Naive thymus-derived CD8-positive, alpha-beta T cell (primary cell): ENCODE measurements around the gene PSMD12. TPM values are rescaled to one million over a fixed set of nuclear protein-coding genes. Genes with fewer than 3 reads are reported as not detected.
"Not testable (repeated sequence)": the region's sequence is repeated elsewhere in the genome, so short reads cannot be mapped to it uniquely, and the experiment has no call there.

ENCODE experiments used
- ATAC-seq, 2 donors: fragments of 150-1000 bp; cut with Tn5 transposase in 1 of 2; sonication (Bioruptor Pico), chemical (Tn5 transposase) in 1 of 2; 1 replicate in 1 of 2; 2 replicates in 1 of 2; pipeline ENCODE4 v1.10.0; 2021; ENCODE audit warnings: mild to moderate bottlenecking in 2 of 2, moderate library complexity in 2 of 2
- POLR2A ChIA-PET: fragments of 350-600 bp; sonication (Branson Sonifier 250); formaldehyde crosslinking; loops from one replicate; lab custom pipeline; 2021; ENCODE audit warnings: antibody characterized with exemption; lab: Charles Lee
- DNase-seq, 10 donors: peaks; one replicate each; pipeline versions ENCODE4 v3.0.0 to v3.0.0-alpha.2; 2020 to 2022
- H3K27ac Mint-ChIP-seq, 10 donors: one replicate each; pipeline ENCODE4 v1.8.0; 2020 to 2022; ENCODE audit warnings: mild to moderate bottlenecking in 10 of 10, mixed read lengths in 10 of 10, moderate library complexity in 4 of 10, inconsistent platforms in 1 of 10
- H3K27me3 Mint-ChIP-seq, 5 donors: one replicate each; pipeline ENCODE4 v1.8.0; 2021 to 2022; ENCODE audit warnings: mixed read lengths in 5 of 5
- H3K36me3 Mint-ChIP-seq, 3 donors: one replicate each; pipeline ENCODE4 v1.8.0; 2020 to 2022; ENCODE audit warnings: mixed read lengths in 3 of 3, mild to moderate bottlenecking in 2 of 3, inconsistent platforms in 1 of 3
- H3K4me1 Mint-ChIP-seq, 4 donors: one replicate each; pipeline ENCODE4 v1.8.0; 2021 to 2022; ENCODE audit warnings: mixed read lengths in 4 of 4
- H3K4me3 Mint-ChIP-seq, 10 donors: one replicate each; pipeline ENCODE4 v1.8.0; 2020 to 2022; ENCODE audit warnings: mild to moderate bottlenecking in 10 of 10, mixed read lengths in 10 of 10, moderate library complexity in 6 of 10, inconsistent platforms in 1 of 10
- H3K9me3 Mint-ChIP-seq, 9 donors: one replicate each; pipeline ENCODE4 v1.8.0; 2020 to 2022; ENCODE audit warnings: mixed read lengths in 9 of 9, mild to moderate bottlenecking in 3 of 9, inconsistent platforms in 1 of 9, moderate library complexity in 1 of 9
- polyA plus RNA-seq, 3 donors: library from polyadenylated mRNA; unstranded; fragments of 300-500 nt; fragmentation: Illumina TruSeq; gene quantifications; one replicate each; pipeline ENCODE4 v1.2.3, GENCODE V29; 2021
- total RNA-seq, 8 experiments: library from RNA in 2 of 8; stranded (reverse) in 2 of 8; gene quantifications; one replicate each; pipeline ENCODE4 v1.2.3 and lab custom pipeline; 2021 to 2026

Gene PSMD12
- total RNA-seq, result 10 to 100 TPM; 44.6 to 45.4 TPM
- polyA plus RNA-seq, result 10 to 100 TPM; 32.0 to 33.0 (median 32.5) TPM
- 27.1 to 97.8 (median 44.5) reads per million in 6 experiments for total RNA-seq (lab: John Stamatoyannopoulos, UW)

GRCh38 chr17:67366193-67367157 lies at the start of gene PSMD12:
TSS of gene PSMD12 (minus strand) at chr17:67366577. CDS start at chr17:67366519, 58 bp downstream.
- no peaks in the 10 kb centered on the region for H3K27me3 Mint-ChIP-seq
- POLR2A ChIA-PET, result interaction anchor here (1.0 to 7.8 kb wide), 5 partner anchors 11 to 1146 kb away, joined by 3 to 53 read pairs (median 4); partner anchors contain the start of genes NOL11, PITPNC1 and PRKAR1A
- DNase-seq (peak; percentile 86 to 94 (median 93)), ATAC-seq (peak; percentile 92 to 98)
- peak within 1 kb of the TSS; percentile 87 to 100 (median 96) for H3K4me3 Mint-ChIP-seq
- H3K9me3 Mint-ChIP-seq, result no peaks in the 10 kb centered on the region
- peaks cover 0 to 33% (median 3%) of the 10 kb centered on the region in 3 donors for H3K36me3 Mint-ChIP-seq
- peak within 1 kb of the TSS; percentile 84 to 100 (median 98) for H3K27ac Mint-ChIP-seq
- H3K4me1 Mint-ChIP-seq, result peaks cover 24 to 51% (median 48%) of the 10 kb centered on the region in 4 donors

GRCh38 chr17:67415291-67415690 lies 48.9 kb upstream of the PSMD12 start:
- DNase-seq (no peak), ATAC-seq (no peak)
- H3K36me3 Mint-ChIP-seq, result peaks cover 4 to 18% (median 5%) of the 10 kb centered on the region in 3 donors
- H3K27ac Mint-ChIP-seq, result peak overlapping the region; percentile 4 to 94 (median 62)
- H3K4me3 Mint-ChIP-seq, result peak overlapping the region in 1 of 10 donors; percentile 37
- no peaks in the 10 kb centered on the region for H3K27me3 Mint-ChIP-seq
- H3K4me1 Mint-ChIP-seq, result peaks cover 29 to 95% (median 80%) of the 10 kb centered on the region in 4 donors
- H3K9me3 Mint-ChIP-seq, result peaks cover 0 to 1% (median 0%) of the 10 kb centered on the region in 9 donors
- POLR2A ChIA-PET, result interaction anchor here (0.8 kb wide), 1 partner anchor 15 kb away, joined by 3 read pairs; no protein-coding TSS in a partner anchor

GRCh38 chr17:67414559-67414958 lies 48.2 kb upstream of the PSMD12 start:
- peak overlapping the region in 9 of 10 donors; percentile 3 to 94 (median 58) for H3K27ac Mint-ChIP-seq
- H3K4me3 Mint-ChIP-seq, result no peak overlapping the region
- no peaks in the 10 kb centered on the region for H3K27me3 Mint-ChIP-seq
- POLR2A ChIA-PET, result no interaction called here
- H3K36me3 Mint-ChIP-seq, result peaks cover 4 to 18% (median 5%) of the 10 kb centered on the region in 3 donors
- peaks cover 27 to 95% (median 79%) of the 10 kb centered on the region in 4 donors for H3K4me1 Mint-ChIP-seq
- no peak for DNase-seq
- no peak for ATAC-seq
- peaks cover 0 to 1% (median 0%) of the 10 kb centered on the region in 9 donors for H3K9me3 Mint-ChIP-seq

- H3K4me1 Mint-ChIP-seq, result peaks cover 27 to 94% (median 79%) of the 10 kb centered on the region in 4 donors
These were observed 47.8 kb upstream of the PSMD12 start for GRCh38 chr17:67414130-67414529.

GRCh38 chr17:67413388-67413787 lies 47.0 kb upstream of the PSMD12 start:
- POLR2A ChIA-PET, result interaction anchor here (0.7 to 1.0 kb wide), 2 partner anchors 8 to 11 kb away, joined by 3 read pairs; no protein-coding TSS in a partner anchor
- H3K9me3 Mint-ChIP-seq, result peaks cover 0 to 1% (median 0%) of the 10 kb centered on the region in 9 donors
- no peaks in the 10 kb centered on the region for H3K27me3 Mint-ChIP-seq
- no peak for DNase-seq
- H3K36me3 Mint-ChIP-seq, result peaks cover 5 to 23% (median 6%) of the 10 kb centered on the region in 3 donors
- ATAC-seq, result peak in 1 of 2 donors; percentile 18
- H3K4me3 Mint-ChIP-seq, result peak overlapping the region in 2 of 10 donors; percentile 4 to 61
- H3K4me1 Mint-ChIP-seq, result peaks cover 28 to 91% (median 77%) of the 10 kb centered on the region in 4 donors
- H3K27ac Mint-ChIP-seq, result peak overlapping the region; percentile 56 to 89 (median 78)

More at GRCh38 chr17:67414130-67414529, 47.8 kb upstream of the PSMD12 start:
- DNase-seq (no peak), ATAC-seq (no peak)
- H3K27ac Mint-ChIP-seq, result peak overlapping the region in 8 of 10 donors; percentile 11 to 94 (median 74)
- no peaks in the 10 kb centered on the region for H3K27me3 Mint-ChIP-seq
- H3K9me3 Mint-ChIP-seq, result peaks cover 0 to 1% (median 0%) of the 10 kb centered on the region in 9 donors
- peaks cover 4 to 18% (median 5%) of the 10 kb centered on the region in 3 donors for H3K36me3 Mint-ChIP-seq
- H3K4me3 Mint-ChIP-seq, result no peak overlapping the region
- POLR2A ChIA-PET, result no interaction called here

GRCh38 chr17:67412941-67413340 lies 46.6 kb upstream of the PSMD12 start:
- Mint-ChIP-seq H3K36me3 (peaks cover 5 to 24% (median 6%) of the 10 kb centered on the region in 3 donors), H3K9me3 (peaks cover 0 to 1% (median 0%) of the 10 kb centered on the region in 9 donors), H3K4me3 (peak overlapping the region in 6 of 10 donors; percentile 1 to 61 (median 20)), H3K27me3 (no peaks in the 10 kb centered on the region), H3K27ac (peak overlapping the region in 9 of 10 donors; percentile 0 to 89 (median 79)), H3K4me1 (peaks cover 27 to 91% (median 76%) of the 10 kb centered on the region in 4 donors)
- POLR2A ChIA-PET, result interaction anchor here (0.7 to 2.5 kb wide), 3 partner anchors 9 to 28 kb away, joined by 3 to 10 read pairs (median 3); no protein-coding TSS in a partner anchor
- no peak for DNase-seq
- ATAC-seq, result no peak

GRCh38 chr17:67412032-67412431 lies 45.7 kb upstream of the PSMD12 start:
- POLR2A ChIA-PET, result interaction anchor here (0.6 to 2.5 kb wide), 2 partner anchors 29 to 1001 kb away, joined by 3 to 10 read pairs; no protein-coding TSS in a partner anchor
- H3K27me3 Mint-ChIP-seq, result no peaks in the 10 kb centered on the region
- peaks cover 0 to 1% (median 0%) of the 10 kb centered on the region in 9 donors for H3K9me3 Mint-ChIP-seq
- H3K4me1 Mint-ChIP-seq, result peaks cover 29 to 85% (median 74%) of the 10 kb centered on the region in 4 donors
- peaks cover 5 to 26% (median 8%) of the 10 kb centered on the region in 3 donors for H3K36me3 Mint-ChIP-seq
- peak overlapping the region in 9 of 10 donors; percentile 13 to 91 (median 83) for H3K27ac Mint-ChIP-seq
- H3K4me3 Mint-ChIP-seq, result peak overlapping the region in 2 of 10 donors; percentile 9 to 52
- DNase-seq (no peak), ATAC-seq (no peak)

GRCh38 chr17:67411397-67411796 lies 45.0 kb upstream of the PSMD12 start:
- Mint-ChIP-seq H3K4me1 (peaks cover 27 to 83% (median 75%) of the 10 kb centered on the region in 4 donors), H3K9me3 (peaks cover 0 to 1% (median 0%) of the 10 kb centered on the region in 9 donors), H3K36me3 (peaks cover 5 to 24% (median 10%) of the 10 kb centered on the region in 3 donors), H3K4me3 (peak overlapping the region in 6 of 10 donors; percentile 0 to 52 (median 32)), H3K27me3 (no peaks in the 10 kb centered on the region), H3K27ac (peak overlapping the region; percentile 72 to 91 (median 86))
- POLR2A ChIA-PET, result interaction anchor here (0.6 to 2.5 kb wide), 3 partner anchors 8 to 1001 kb away, joined by 3 to 10 read pairs (median 3); no protein-coding TSS in a partner anchor
- DNase-seq (no peak), ATAC-seq (no peak)

GRCh38 chr17:67408455-67408830 lies 42.1 kb upstream of the PSMD12 start:
- POLR2A ChIA-PET, result interaction anchor here (1.0 to 1.2 kb wide), 3 partner anchors 14 to 30 kb away, joined by 4 read pairs; no protein-coding TSS in a partner anchor
- Mint-ChIP-seq H3K4me3 (peak overlapping the region in 7 of 10 donors; percentile 44 to 81 (median 57)), H3K27ac (peak overlapping the region; percentile 59 to 94 (median 85)), H3K4me1 (peaks cover 28 to 80% (median 76%) of the 10 kb centered on the region in 4 donors), H3K36me3 (peaks cover 0 to 24% (median 12%) of the 10 kb centered on the region in 3 donors)
- H3K9me3 Mint-ChIP-seq, ATAC-seq, DNase-seq, H3K27me3 Mint-ChIP-seq: not testable (repeated sequence)

GRCh38 chr17:67403483-67403882 lies 37.1 kb upstream of the PSMD12 start:
- Mint-ChIP-seq H3K36me3 (peaks cover 3 to 15% (median 12%) of the 10 kb centered on the region in 3 donors), H3K4me3 (peak overlapping the region in 4 of 10 donors; percentile 30 to 65 (median 54)), H3K27ac (peak overlapping the region; percentile 90 to 100 (median 95)), H3K4me1 (peaks cover 31 to 85% (median 81%) of the 10 kb centered on the region in 4 donors), H3K27me3 (no peaks in the 10 kb centered on the region), H3K9me3 (no peaks in the 10 kb centered on the region)
- POLR2A ChIA-PET, result interaction anchor here (0.8 to 3.4 kb wide), 6 partner anchors 14 to 72 kb away, joined by 3 to 25 read pairs (median 4); partner anchors contain the start of gene PITPNC1
- no peak for DNase-seq
- no peak for ATAC-seq

GRCh38 chr17:67403065-67403464 lies 36.7 kb upstream of the PSMD12 start:
- peak overlapping the region; percentile 44 to 88 (median 78) for H3K4me3 Mint-ChIP-seq
- H3K9me3 Mint-ChIP-seq, result no peaks in the 10 kb centered on the region
- H3K36me3 Mint-ChIP-seq, result peaks cover 5 to 16% (median 16%) of the 10 kb centered on the region in 3 donors
- H3K27me3 Mint-ChIP-seq, result no peaks in the 10 kb centered on the region
- peaks cover 33 to 85% (median 82%) of the 10 kb centered on the region in 4 donors for H3K4me1 Mint-ChIP-seq
- no peak for DNase-seq
- peak overlapping the region; percentile 90 to 100 (median 95) for H3K27ac Mint-ChIP-seq
- POLR2A ChIA-PET, result interaction anchor here (0.6 to 3.4 kb wide), 8 partner anchors 15 to 73 kb away, joined by 3 to 25 read pairs (median 4); partner anchors contain the start of gene PITPNC1
- ATAC-seq, result no peak
